Esophagus squamous epithelium (tissue), 5 donors: ENCODE data around the gene TRIM31. TPM values are rescaled to one million over a fixed set of nuclear protein-coding genes. Genes with fewer than 3 reads are reported as not detected.

Experiments used
- DNase-seq: peaks from one replicate; lab custom pipeline; 2025; lab: John Stamatoyannopoulos, UW
- H3K27ac ChIP-seq, 4 donors: fragments of 200-600 bp; sonication (generic); one replicate each; pipeline ENCODE4 v1.5.1; 2016 to 2019; ENCODE audit warnings: mild to moderate bottlenecking in 1 of 4
- H3K27me3 ChIP-seq, 4 donors: fragments of 200-600 bp; sonication (generic); 1 replicate in 3 of 4; 2 replicates in 1 of 4; pipeline versions ENCODE4 v1.5.1 to v1.6.0; 2017 to 2021; ENCODE audit warnings: antibody characterized with exemption in 1 of 4
- H3K36me3 ChIP-seq, 3 donors: fragments of 200-600 bp; sonication (generic); one replicate each; pipeline ENCODE4 v1.5.1; 2016 to 2019
- H3K4me1 ChIP-seq, 3 donors: fragments of 200-600 bp; sonication (generic); one replicate each; pipeline ENCODE4 v1.5.1; 2017 to 2019
- H3K4me3 ChIP-seq, 4 donors: fragments of 200-600 bp; sonication (generic); 1 replicate in 3 of 4; 2 replicates in 1 of 4; pipeline ENCODE4 v1.5.1; 2016 to 2019; ENCODE audit warnings: mild to moderate bottlenecking in 2 of 4, moderate library complexity in 1 of 4
- H3K9me3 ChIP-seq, 3 donors: fragments of 200-600 bp; sonication (generic); one replicate each; pipeline ENCODE4 v1.5.1; 2016 to 2019
- POLR2A ChIP-seq, 4 donors: fragments of 450-650 bp; IDR thresholded peaks; one replicate each; pipeline ENCODE4 v1.6.1; 2017; ENCODE audit warnings: antibody characterized with exemption in 4 of 4, mild to moderate bottlenecking in 4 of 4, moderate library complexity in 3 of 4
- WGBS, 2 donors: methylation state at CpG; one replicate each; pipeline ENCODE4 v1.1.5; 2018; 5-methylcytosine and 5-hydroxymethylcytosine counted together
- intact Hi-C: fragments of 100-400 bp; cut with DNase I; formaldehyde crosslinking; loops from one replicate; pipeline ENCODE4 v1.15.0; 2022
- small RNA-seq, 4 donors: library from RNA; depleted of rRNA; stranded (forward); fragments of <200 nt; gene quantifications; one replicate each; pipeline ENCODE3, GENCODE V24; 2016
- total RNA-seq, 4 donors: library from RNA; depleted of rRNA; stranded (reverse); fragments of >200 nt; gene quantifications; one replicate each; pipeline ENCODE4 v1.1.0, GENCODE V29; 2016
- TF ChIP-seq, protein P1 (sequence below), 6 experiments: fragments of 450-650 bp in 4 of 6; fragments of 200-600 bp in 2 of 6; sonication (generic) in 2 of 6; IDR thresholded peaks; one replicate each; pipeline ENCODE4 v1.5.1; 2016 to 2019; ENCODE audit warnings: antibody characterized with exemption in 6 of 6, mild to moderate bottlenecking in 4 of 6, moderate library complexity in 4 of 6
- donor health status: DM: yes; HTN: yes; CAD: no.

TRIM31 gene
- total RNA-seq, 4 donors from 2014 or later: 0.23 TPM; not detected in 3

- Histone ChIP-seq H3K4me1 (peaks cover 9 to 44% (median 24%) of the 10 kb centered on the region in 3 donors), H3K9me3 (no peaks in the 10 kb centered on the region), H3K36me3 (peaks cover 0 to 41% (median 6%) of the 10 kb centered on the region in 3 donors), H3K4me3 (peak within 1 kb of the TSS; percentile 74 to 90 (median 82)), H3K27me3 (no peaks in the 10 kb centered on the region), H3K27ac (peak within 1 kb of the TSS; percentile 87 to 95 (median 90))
- peak in 3 of 4 donors; percentile 86 to 93 (median 88) for TF ChIP-seq POLR2A (IDR thresholded peaks at IDR 0.05)
- TF ChIP-seq, protein P1, sequence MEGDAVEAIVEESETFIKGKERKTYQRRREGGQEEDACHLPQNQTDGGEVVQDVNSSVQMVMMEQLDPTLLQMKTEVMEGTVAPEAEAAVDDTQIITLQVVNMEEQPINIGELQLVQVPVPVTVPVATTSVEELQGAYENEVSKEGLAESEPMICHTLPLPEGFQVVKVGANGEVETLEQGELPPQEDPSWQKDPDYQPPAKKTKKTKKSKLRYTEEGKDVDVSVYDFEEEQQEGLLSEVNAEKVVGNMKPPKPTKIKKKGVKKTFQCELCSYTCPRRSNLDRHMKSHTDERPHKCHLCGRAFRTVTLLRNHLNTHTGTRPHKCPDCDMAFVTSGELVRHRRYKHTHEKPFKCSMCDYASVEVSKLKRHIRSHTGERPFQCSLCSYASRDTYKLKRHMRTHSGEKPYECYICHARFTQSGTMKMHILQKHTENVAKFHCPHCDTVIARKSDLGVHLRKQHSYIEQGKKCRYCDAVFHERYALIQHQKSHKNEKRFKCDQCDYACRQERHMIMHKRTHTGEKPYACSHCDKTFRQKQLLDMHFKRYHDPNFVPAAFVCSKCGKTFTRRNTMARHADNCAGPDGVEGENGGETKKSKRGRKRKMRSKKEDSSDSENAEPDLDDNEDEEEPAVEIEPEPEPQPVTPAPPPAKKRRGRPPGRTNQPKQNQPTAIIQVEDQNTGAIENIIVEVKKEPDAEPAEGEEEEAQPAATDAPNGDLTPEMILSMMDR (IDR thresholded peaks at IDR 0.05): peak in 2 of 6 experiments; percentile 12
- 0 to 1% methylated on average over 36 to 37 of the region's 48 CpGs for WGBS, 2 donors
- intact Hi-C loops: no loop called here
- DNase-seq: peak; percentile 49
These were observed 51.6 kb downstream of the TRIM31 start, which contains the start of gene POLR1H for GRCh38 chr6:30061092-30061857. Gene POLR1H, plus strand, starts transcription at chr6:30061265. Its CDS starts 260 bp downstream, at chr6:30061525.

DNA sequence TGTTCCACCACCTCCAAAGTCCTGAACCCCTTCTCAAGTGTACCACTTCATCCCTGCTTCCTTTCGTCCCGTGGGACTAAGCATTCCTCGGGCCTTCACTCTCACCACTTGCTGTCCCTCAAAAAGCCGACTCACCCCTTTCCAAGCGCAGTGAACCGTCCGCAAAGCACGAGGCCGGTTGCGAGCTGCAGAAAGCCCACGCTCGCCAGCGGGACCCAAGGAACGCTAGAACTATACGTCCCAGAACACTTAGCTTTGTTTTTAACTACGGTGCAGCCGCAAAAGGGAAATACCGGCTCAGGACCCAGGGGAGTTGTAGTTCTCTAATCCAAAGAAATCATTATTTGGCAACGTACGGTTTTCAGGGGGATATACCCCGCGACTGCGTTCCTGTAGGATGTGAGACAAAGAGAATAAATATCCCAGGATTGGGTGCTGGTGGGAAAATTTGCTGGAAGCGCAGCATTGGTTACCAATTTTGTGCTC is 52.2 kb downstream of the TRIM31 start:
- WGBS, 2 donors: 0% methylated on average over 17 to 21 of the region's 24 CpGs
- Histone ChIP-seq H3K36me3 (peaks cover 0 to 47% (median 6%) of the 10 kb centered on the region in 3 donors), H3K27me3 (no peaks in the 10 kb centered on the region), H3K4me1 (peaks cover 5 to 38% (median 18%) of the 10 kb centered on the region in 3 donors), H3K9me3 (no peaks in the 10 kb centered on the region), H3K4me3 (peak overlapping the region; percentile 74 to 90 (median 82)), H3K27ac (peak overlapping the region; percentile 87 to 95 (median 90))
- DNase-seq: no peak
- intact Hi-C loops: no loop called here
- no peak for TF ChIP-seq POLR2A (IDR thresholded peaks at IDR 0.05)
- TF ChIP-seq, protein P1 (IDR thresholded peaks at IDR 0.05): no peak

DNA sequence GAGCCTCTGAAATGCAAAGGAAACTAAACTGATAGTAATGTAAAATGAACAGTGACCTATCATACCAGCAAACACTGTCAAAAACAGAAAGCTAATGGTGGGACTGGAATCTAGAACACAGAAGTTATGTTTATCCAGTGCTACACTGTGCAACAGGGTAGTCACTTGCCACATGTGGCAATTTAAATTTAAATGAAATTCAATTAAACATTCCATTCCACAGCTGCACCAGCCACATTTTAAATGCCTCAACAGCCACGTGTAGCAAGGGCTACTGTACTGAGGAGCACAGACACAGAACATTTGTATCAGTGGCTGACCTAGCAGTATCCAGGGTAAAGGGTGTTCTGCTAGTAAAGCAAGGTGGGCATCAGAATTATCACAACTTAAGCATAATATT is 57.4 kb downstream of the TRIM31 start:
- no peak overlapping the region for H3K4me3 ChIP-seq
- peaks cover 3 to 11% (median 7%) of the 10 kb centered on the region in 3 donors for H3K4me1 ChIP-seq
- intact Hi-C loops: no loop called here
- TF ChIP-seq, protein P1 (IDR thresholded peaks at IDR 0.05): no peak
- TF ChIP-seq POLR2A (IDR thresholded peaks at IDR 0.05): no peak
- H3K27me3 ChIP-seq: no peaks in the 10 kb centered on the region
- peaks cover 0 to 55% (median 6%) of the 10 kb centered on the region in 3 donors for H3K36me3 ChIP-seq
- no peaks in the 10 kb centered on the region for H3K9me3 ChIP-seq
- DNase-seq: no peak
- H3K27ac ChIP-seq: no peak overlapping the region
- 25 to 70% methylated on average over 1 of the region's 1 CpG for WGBS, 2 donors

GRCh38 chr6:30053682-30054081 is 59.2 kb downstream of the TRIM31 start:
- Histone ChIP-seq H3K27ac (no peak overlapping the region), H3K4me3 (no peak overlapping the region), H3K36me3 (peaks cover 0 to 55% (median 6%) of the 10 kb centered on the region in 3 donors), H3K4me1 (no peaks in the 10 kb centered on the region), H3K27me3 (no peaks in the 10 kb centered on the region), H3K9me3 (no peaks in the 10 kb centered on the region)
- WGBS, 2 donors: 86 to 90% methylated on average over 3 of the region's 3 CpGs
- TF ChIP-seq POLR2A (IDR thresholded peaks at IDR 0.05): no peak
- TF ChIP-seq, protein P1 (IDR thresholded peaks at IDR 0.05): no peak
- intact Hi-C loops: no loop called here
- no peak for DNase-seq

Small RNAs within 50 kb of the gene (small RNA-seq; reads per million reads assigned to genes)
- gene RF00554 (0 reads per million in 4 donors), gene RF02219 (0 reads per million in 4 donors), gene RF02220 (0 reads per million in 4 donors)

Other genes with a start within 250 kb of the TRIM31 start
- gene HLA-A, start 170.6 kb downstream of the TRIM31 start, total RNA-seq: 1,000 to 10,000 TPM in 1 of 4 donors, 100 to 1,000 TPM in 3; 182 to 1,095 (median 304) TPM
- 10 to 100 TPM; 13.2 to 35.8 (median 19.8) TPM for gene POLR1H, start 51.8 kb downstream of the TRIM31 start, total RNA-seq
- 10 to 100 TPM; 36.5 to 40.9 (median 37.3) TPM for gene PPP1R11, start 45.9 kb downstream of the TRIM31 start, total RNA-seq
- 10 to 100 TPM in 1 of 4 donors, 1 to 10 TPM in 3; 3.1 to 11.4 (median 9.2) TPM for gene RNF39, start 37.3 kb downstream of the TRIM31 start, total RNA-seq
- gene TRIM40, start 23.1 kb upstream of the TRIM31 start, total RNA-seq: not detected
- gene TRIM10, start 48.1 kb upstream of the TRIM31 start, total RNA-seq: not detected
- not detected for gene TRIM15, start 50.5 kb upstream of the TRIM31 start, total RNA-seq
- gene TRIM26, start 100.3 kb upstream of the TRIM31 start, total RNA-seq: 10 to 100 TPM; 52.3 to 76.3 (median 63.3) TPM
- gene TRIM39, start 213.8 kb upstream of the TRIM31 start, total RNA-seq: 10 to 100 TPM; 11.3 to 16.2 (median 15.1) TPM
- gene RPP21, start 232.1 kb upstream of the TRIM31 start, total RNA-seq: 100 to 1,000 TPM in 1 of 4 donors, 10 to 100 TPM in 3; 60.2 to 101 (median 81.7) TPM